Measurements from ENCODE around the gene COL4A2.

DNA sequence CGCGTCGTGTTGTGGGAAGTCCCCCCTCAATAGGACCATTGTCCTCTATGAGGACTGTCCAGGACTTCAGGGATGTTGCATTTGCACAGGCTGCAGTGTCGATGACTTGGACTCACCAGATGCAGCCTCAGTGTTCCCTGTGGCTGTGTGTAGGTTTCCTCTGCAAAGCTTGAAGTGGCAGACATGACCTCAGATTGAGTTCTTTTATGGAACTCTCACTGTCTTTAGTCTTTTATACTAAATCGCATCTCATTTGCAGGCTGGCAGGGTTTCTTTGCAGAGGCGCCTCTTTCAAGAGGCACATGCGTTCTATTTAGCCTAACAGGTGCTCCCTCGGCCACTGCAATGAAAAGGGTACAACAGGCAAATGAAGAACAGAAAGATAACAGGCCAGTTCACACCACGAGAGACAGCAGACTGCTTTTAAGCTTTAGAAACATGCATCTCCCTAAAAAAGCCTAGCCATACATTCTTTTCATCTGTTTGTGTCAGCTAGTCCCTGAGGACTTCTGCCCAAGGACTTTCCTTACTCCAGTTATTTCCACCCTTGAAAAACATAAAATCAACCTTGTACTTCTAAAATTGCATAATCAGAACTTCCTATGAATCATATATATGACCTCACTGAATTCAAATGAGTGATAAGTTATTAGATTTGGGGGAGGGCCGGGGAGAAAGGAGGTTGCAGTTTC, 136.0 kb downstream of the COL4A2 start:
- TF ChIP-seq, protein P1, sequence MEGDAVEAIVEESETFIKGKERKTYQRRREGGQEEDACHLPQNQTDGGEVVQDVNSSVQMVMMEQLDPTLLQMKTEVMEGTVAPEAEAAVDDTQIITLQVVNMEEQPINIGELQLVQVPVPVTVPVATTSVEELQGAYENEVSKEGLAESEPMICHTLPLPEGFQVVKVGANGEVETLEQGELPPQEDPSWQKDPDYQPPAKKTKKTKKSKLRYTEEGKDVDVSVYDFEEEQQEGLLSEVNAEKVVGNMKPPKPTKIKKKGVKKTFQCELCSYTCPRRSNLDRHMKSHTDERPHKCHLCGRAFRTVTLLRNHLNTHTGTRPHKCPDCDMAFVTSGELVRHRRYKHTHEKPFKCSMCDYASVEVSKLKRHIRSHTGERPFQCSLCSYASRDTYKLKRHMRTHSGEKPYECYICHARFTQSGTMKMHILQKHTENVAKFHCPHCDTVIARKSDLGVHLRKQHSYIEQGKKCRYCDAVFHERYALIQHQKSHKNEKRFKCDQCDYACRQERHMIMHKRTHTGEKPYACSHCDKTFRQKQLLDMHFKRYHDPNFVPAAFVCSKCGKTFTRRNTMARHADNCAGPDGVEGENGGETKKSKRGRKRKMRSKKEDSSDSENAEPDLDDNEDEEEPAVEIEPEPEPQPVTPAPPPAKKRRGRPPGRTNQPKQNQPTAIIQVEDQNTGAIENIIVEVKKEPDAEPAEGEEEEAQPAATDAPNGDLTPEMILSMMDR (IDR thresholded peaks at IDR 0.05 in 4 of 5, conservative IDR thresholded peaks at IDR 0.05 in 1 of 5): no peak
- TF ChIP-seq POLR2A (IDR thresholded peaks at IDR 0.05): no peak
